A673 (cell line): ENCODE results near the gene PTHLH. TPM values are rescaled to one million over a fixed set of nuclear protein-coding genes. Genes with fewer than 3 reads are reported as not detected.

ENCODE experiments used
- Bru-seq: library from RNA; stranded (reverse); fragments of 400-500 nt; gene quantifications from one replicate; lab custom pipeline; 2021; lab: Mats Ljungman, UMichigan
- BruChase-seq, 2 experiments: library from RNA; stranded (reverse); fragments of 400-500 nt; gene quantifications; one replicate each; lab custom pipeline; 2021; lab: Mats Ljungman, UMichigan
- BruUV-seq: library from RNA; stranded (reverse); fragments of 400-500 nt; replicated peaks from 2 replicates; lab custom pipeline; 2021; lab: Mats Ljungman, UMichigan
- CTCF ChIA-PET: fragments of 300-600 bp; sonication (Branson Sonifier 250); formaldehyde crosslinking; loops from one replicate; lab custom pipeline; 2022; ENCODE audit warnings: antibody characterized with exemption; lab: Charles Lee
- POLR2A ChIA-PET: fragments of 300-600 bp; sonication (Branson Sonifier 250); formaldehyde crosslinking; loops from one replicate; lab custom pipeline; 2022; ENCODE audit warnings: antibody characterized with exemption; ENCODE audit not compliant: low non-redundant PET; lab: Charles Lee
- DNase-seq: peaks from one replicate; pipeline ENCODE4 v3.0.0-alpha.2; 2015; ENCODE audit warnings: low spot score
- H3K27ac ChIP-seq: fragments of 200-600 bp; sonication (generic); 2 replicates; pipeline ENCODE4 v1.5.1; 2016; ENCODE audit warnings: mixed run types, low read depth, mild to moderate bottlenecking, mixed read lengths, antibody characterized with exemption, low read length; ENCODE audit not compliant: poor library complexity, severe bottlenecking
- H3K27me3 ChIP-seq: fragments of 200-600 bp; sonication (generic); replicated peaks from 2 replicates; pipeline ENCODE4 v1.6.1; 2017; ENCODE audit warnings: mixed run types, low read depth, mild to moderate bottlenecking, mixed read lengths, antibody characterized with exemption, low read length; ENCODE audit not compliant: insufficient read depth, poor library complexity
- H3K36me3 ChIP-seq: fragments of 200-600 bp; sonication (generic); 2 replicates; pipeline ENCODE4 v1.6.1; 2016; ENCODE audit warnings: mixed run types, mild to moderate bottlenecking, mixed read lengths, antibody characterized with exemption, low read length; ENCODE audit not compliant: insufficient read depth, poor library complexity, severe bottlenecking
- H3K4me1 ChIP-seq: fragments of 200-600 bp; sonication (generic); 2 replicates; pipeline ENCODE4 v1.6.1; 2017; ENCODE audit warnings: mixed run types, mild to moderate bottlenecking, mixed read lengths, antibody characterized with exemption, low read length; ENCODE audit not compliant: insufficient read depth, poor library complexity, severe bottlenecking
- H3K4me3 ChIP-seq: fragments of 200-600 bp; sonication (generic); 2 replicates; pipeline ENCODE4 v1.5.1; 2016; ENCODE audit warnings: low read depth, mixed run types, mild to moderate bottlenecking, mixed read lengths, low read length; ENCODE audit not compliant: poor library complexity, severe bottlenecking
- H3K9me3 ChIP-seq: fragments of 200-600 bp; sonication (generic); 2 replicates; pipeline ENCODE4 v1.6.1; 2016; ENCODE audit warnings: mixed run types, low read depth, mild to moderate bottlenecking, mixed read lengths, antibody characterized with exemption, low read length; ENCODE audit not compliant: poor library complexity, severe bottlenecking
- CTCF ChIP-seq: fragments of 300-800, 200-600 bp; sonication (generic); conservative IDR thresholded peaks from 2 replicates; pipeline ENCODE4 v1.5.1; 2017; ENCODE audit warnings: low read depth, mild to moderate bottlenecking, antibody characterized with exemption, low read length, moderate library complexity, mixed read lengths
- EZH2 ChIP-seq: fragments of 200-600 bp; sonication (generic); IDR thresholded peaks from 2 replicates; pipeline ENCODE4 v1.6.1; 2017; ENCODE audit warnings: borderline replicate concordance, low read depth, mild to moderate bottlenecking, mixed read lengths, antibody characterized with exemption, low read length; ENCODE audit not compliant: poor library complexity, severe bottlenecking
- intact Hi-C: fragments of 100-400 bp; cut with micrococcal nuclease; formaldehyde crosslinking; loops from one replicate; pipeline ENCODE4 v1.10.0; 2022; ENCODE audit not compliant: unreplicated experiment
- long read RNA-seq: library from polyadenylated mRNA; stranded (forward); transcript quantifications from one replicate; pipeline ENCODE4 v2.0.0, GENCODE V29; 2022
- total RNA-seq: library from RNA; stranded (reverse); gene quantifications from 2 replicates; pipeline ENCODE4 v1.2.3, GENCODE V29; 2021

The PTHLH gene
- total RNA-seq: 1.5 and 2.4 TPM in 2 replicates
- percentile 36 among the genes with signal in this experiment for Bru-seq, nascent RNA
- BruChase-seq, experiment 1, labeled RNA remaining after a 2-hour chase: percentile 23 among the genes with signal in this experiment
- percentile 26 among the genes with signal in this experiment for BruChase-seq, experiment 2, labeled RNA remaining after a 6-hour chase
- long read RNA-seq, partial matches to known transcripts: 0 of 1 reads
- long read RNA-seq, other reads (novel, unspliced or antisense): 0 of 1 reads

DNA sequence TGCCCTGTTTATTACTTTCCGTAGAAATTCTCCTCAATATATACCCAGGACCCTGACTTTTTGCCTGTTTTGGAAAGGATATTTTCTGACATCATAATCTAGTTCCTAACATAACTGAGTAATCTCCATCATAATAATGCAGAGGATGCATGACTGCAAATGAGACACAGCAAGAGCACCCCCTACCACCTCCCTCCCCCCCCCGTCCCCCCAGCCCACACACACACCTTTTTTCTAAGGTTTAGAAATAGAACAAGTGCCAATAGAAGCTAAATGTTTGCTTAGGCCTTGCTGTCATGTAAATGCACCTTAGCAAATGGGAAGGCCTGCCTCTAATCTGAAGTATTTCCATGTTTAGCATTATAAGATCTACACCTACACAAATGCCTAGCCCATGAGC lies at the start of gene PTHLH:
PTHLH (minus strand) TSS at position 13 of the 400 bp plus-strand sequence. CDS start 3,239 bp downstream, outside the sequence.
- intact Hi-C loops: no loop called here
- CTCF ChIA-PET: no interaction called here

GRCh38 chr12:28021704-28022103 lies 49.2 kb upstream of the PTHLH start:
- ChIA-PET CTCF (no interaction called here), POLR2A (no interaction called here)
- intact Hi-C loops: no loop called here
- Histone ChIP-seq H3K27ac (no peak overlapping the region), H3K4me3 (no peak overlapping the region), H3K36me3 (no peaks in the 10 kb centered on the region), H3K27me3 (no peaks in the 10 kb centered on the region), H3K9me3 (no peaks in the 10 kb centered on the region), H3K4me1 (no peaks in the 10 kb centered on the region)
- DNase-seq: no peak
- BruUV-seq: no TSS peak
- TF ChIP-seq EZH2: no peak
- no peak for TF ChIP-seq CTCF

More for the DNA sequence above, at the start of gene PTHLH:
- H3K4me1 ChIP-seq: peaks cover 20% of the 10 kb centered on the region
- peaks cover 34% of the 10 kb centered on the region for H3K27me3 ChIP-seq
- no peak within 1 kb of the TSS for H3K27ac ChIP-seq
- BruUV-seq: no TSS peak
- H3K9me3 ChIP-seq: no peaks in the 10 kb centered on the region
- DNase-seq: no peak
- TF ChIP-seq CTCF (no peak), EZH2 (no peak)
- H3K4me3 ChIP-seq: no peak within 1 kb of the TSS
- POLR2A ChIA-PET: no interaction called here
- no peaks in the 10 kb centered on the region for H3K36me3 ChIP-seq

DNA sequence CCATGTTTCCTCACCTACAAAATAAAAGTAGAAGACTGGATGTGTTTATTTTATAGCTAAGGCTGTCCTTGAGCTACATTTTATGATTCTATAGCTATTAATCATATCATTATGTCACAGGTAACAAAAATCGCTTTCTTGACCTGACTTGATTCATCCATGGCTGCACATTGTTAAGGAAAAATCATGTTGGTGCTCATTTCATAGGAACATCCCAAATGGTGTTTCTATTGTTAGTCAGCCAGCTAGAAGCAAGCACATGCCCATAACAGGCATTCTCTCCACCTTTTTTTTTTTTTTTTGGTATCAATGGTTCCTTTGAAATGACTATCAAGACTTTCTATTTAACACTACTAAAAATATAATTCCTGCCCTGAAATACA lies 45.3 kb upstream of the PTHLH start:
- no TSS peak for BruUV-seq
- Histone ChIP-seq H3K27ac (no peak overlapping the region), H3K4me3 (no peak overlapping the region), H3K4me1 (no peaks in the 10 kb centered on the region), H3K36me3 (no peaks in the 10 kb centered on the region), H3K27me3 (no peaks in the 10 kb centered on the region), H3K9me3 (no peaks in the 10 kb centered on the region)
- POLR2A ChIA-PET: interaction anchor here (0.5 to 0.7 kb wide), 2 partner anchors 93 to 1045 kb away, joined by 3 to 4 read pairs; no protein-coding TSS in a partner anchor
- no peak for DNase-seq
- CTCF ChIA-PET: no interaction called here
- TF ChIP-seq EZH2: no peak
- no peak for TF ChIP-seq CTCF
- intact Hi-C loops: no loop called here
